Neural progenitor cell (in vitro differentiated cells): ENCODE results near the gene WDR54.

Source experiments
- CTCF ChIP-seq: fragments of 200-600 bp; sonication (generic); IDR thresholded peaks from 2 replicates; pipeline ENCODE4 v1.5.1; 2017; ENCODE audit warnings: antibody characterized with exemption, mild to moderate bottlenecking
- EZH2 ChIP-seq: fragments of 200-600 bp; sonication (generic); IDR thresholded peaks from 2 replicates; pipeline ENCODE4 v1.6.1; 2017; ENCODE audit warnings: antibody characterized with exemption, mild to moderate bottlenecking, moderate library complexity
- EZH2phosphoT487 ChIP-seq: fragments of 200-600 bp; sonication (generic); IDR thresholded peaks from 2 replicates; pipeline ENCODE4 v1.6.1; 2017; ENCODE audit warnings: antibody characterized with exemption

DNA sequence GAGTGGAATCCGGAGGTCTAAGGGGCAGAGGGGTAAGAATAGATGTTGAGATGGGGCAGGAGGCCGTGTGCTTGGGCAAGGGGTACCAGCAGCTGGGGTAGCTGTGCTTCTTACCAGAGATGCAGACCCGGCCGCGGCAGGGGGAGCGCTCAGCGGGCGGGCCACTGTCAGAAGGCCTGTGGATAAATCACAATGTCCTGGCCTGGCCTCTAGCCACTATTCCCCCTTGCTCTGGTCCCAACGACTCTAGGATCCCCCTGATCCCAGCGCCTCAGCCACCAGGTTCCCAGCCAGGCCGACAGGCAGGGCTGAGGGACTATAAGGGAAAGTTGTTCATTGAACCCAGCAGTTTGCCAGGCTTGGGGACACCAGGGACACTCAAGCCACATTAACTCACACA is 9.0 kb downstream of the WDR54 start:
- TF ChIP-seq CTCF (no peak), EZH2 (no peak), EZH2phosphoT487 (no peak)
